HUDEP-2 (cell line): ENCODE measurements around the gene STAM.
A peak's percentile ranks its signal among the peaks of the same experiment; 100 is the strongest.

Experiments
- DNase-seq, 76 experiments: peaks; one replicate each; lab custom pipeline; 2025; ENCODE audit not compliant: unreplicated experiment in 76 of 76; lab: John Stamatoyannopoulos, UW

The STAM gene

GRCh38 chr10:17645621-17646345, 1.8 kb downstream of the STAM start:
- peak in 1 of 76 experiments; percentile 23 for DNase-seq

GRCh38 chr10:17647326-17647725, 3.4 kb downstream of the STAM start:
- no peak for DNase-seq

- DNase-seq = no peak
Measured at GRCh38 chr10:17648243-17649035, 4.5 kb downstream of the STAM start.

GRCh38 chr10:17649052-17649451, 5.1 kb downstream of the STAM start:
- no peak for DNase-seq

- no peak for DNase-seq
Measured at GRCh38 chr10:17649836-17650235, 5.9 kb downstream of the STAM start.

GRCh38 chr10:17650416-17650815, 6.5 kb downstream of the STAM start:
- no peak for DNase-seq

- no peak for DNase-seq
Measured at GRCh38 chr10:17651896-17652295, 7.9 kb downstream of the STAM start.

- DNase-seq = no peak
Measured at GRCh38 chr10:17652585-17652984, 8.6 kb downstream of the STAM start.

GRCh38 chr10:17655009-17655408, 11.1 kb downstream of the STAM start:
- no peak for DNase-seq

GRCh38 chr10:17655567-17656146, 11.7 kb downstream of the STAM start:
- DNase-seq = peak in 21 of 76 experiments; percentile 5 to 71 (median 29)

- peak in 1 of 76 experiments; percentile 10 for DNase-seq
Measured at GRCh38 chr10:17657103-17657500, 13.2 kb downstream of the STAM start.

- peak in 3 of 76 experiments; percentile 3 to 29 (median 26) for DNase-seq
Measured at GRCh38 chr10:17659365-17659764, 15.4 kb downstream of the STAM start.

GRCh38 chr10:17660921-17661320, 17.0 kb downstream of the STAM start:
- DNase-seq = no peak

GRCh38 chr10:17661510-17661909, 17.6 kb downstream of the STAM start:
- no peak for DNase-seq

- peak in 72 of 76 experiments; percentile 11 to 100 (median 78) for DNase-seq
Measured at GRCh38 chr10:17662193-17663138, 18.5 kb downstream of the STAM start.

- no peak for DNase-seq
Measured at GRCh38 chr10:17663450-17663849, 19.5 kb downstream of the STAM start.

GRCh38 chr10:17665747-17666146, 21.8 kb downstream of the STAM start:
- peak in 9 of 76 experiments; percentile 10 to 32 (median 22) for DNase-seq

- DNase-seq = peak in 1 of 76 experiments; percentile 12
Measured at GRCh38 chr10:17668435-17669184, 24.7 kb downstream of the STAM start.

GRCh38 chr10:17669185-17669872, 25.4 kb downstream of the STAM start:
- no peak for DNase-seq
